Coronary artery (tissue), 2 donors: ENCODE results near the gene TMCO4.

Experiments used
- DNase-seq: peaks from one replicate; pipeline ENCODE4 v3.0.0-alpha.2; 2017; ENCODE audit warnings: low spot score
- H3K27ac ChIP-seq, 2 donors: fragments of 200-600 bp; sonication (generic); one replicate each; pipeline ENCODE4 v1.5.1; 2016 to 2019
- H3K4me3 ChIP-seq: fragments of 200-600 bp; sonication (generic); 2 replicates; pipeline ENCODE4 v1.5.1; 2016; ENCODE audit warnings: mild to moderate bottlenecking, moderate library complexity
- TF ChIP-seq, protein P1 (sequence below): fragments of 200-600 bp; sonication (generic); IDR thresholded peaks from one replicate; pipeline ENCODE4 v1.5.1; 2019; ENCODE audit warnings: antibody characterized with exemption

Gene TMCO4

GRCh38 chr1:19768353-19769210 lies 31.1 kb downstream of the TMCO4 start:
- Histone ChIP-seq H3K27ac (no peak overlapping the region), H3K4me3 (no peak overlapping the region)
- no peak for DNase-seq
- TF ChIP-seq, protein P1, sequence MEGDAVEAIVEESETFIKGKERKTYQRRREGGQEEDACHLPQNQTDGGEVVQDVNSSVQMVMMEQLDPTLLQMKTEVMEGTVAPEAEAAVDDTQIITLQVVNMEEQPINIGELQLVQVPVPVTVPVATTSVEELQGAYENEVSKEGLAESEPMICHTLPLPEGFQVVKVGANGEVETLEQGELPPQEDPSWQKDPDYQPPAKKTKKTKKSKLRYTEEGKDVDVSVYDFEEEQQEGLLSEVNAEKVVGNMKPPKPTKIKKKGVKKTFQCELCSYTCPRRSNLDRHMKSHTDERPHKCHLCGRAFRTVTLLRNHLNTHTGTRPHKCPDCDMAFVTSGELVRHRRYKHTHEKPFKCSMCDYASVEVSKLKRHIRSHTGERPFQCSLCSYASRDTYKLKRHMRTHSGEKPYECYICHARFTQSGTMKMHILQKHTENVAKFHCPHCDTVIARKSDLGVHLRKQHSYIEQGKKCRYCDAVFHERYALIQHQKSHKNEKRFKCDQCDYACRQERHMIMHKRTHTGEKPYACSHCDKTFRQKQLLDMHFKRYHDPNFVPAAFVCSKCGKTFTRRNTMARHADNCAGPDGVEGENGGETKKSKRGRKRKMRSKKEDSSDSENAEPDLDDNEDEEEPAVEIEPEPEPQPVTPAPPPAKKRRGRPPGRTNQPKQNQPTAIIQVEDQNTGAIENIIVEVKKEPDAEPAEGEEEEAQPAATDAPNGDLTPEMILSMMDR = no peak

- no peak for DNase-seq
- Histone ChIP-seq H3K4me3 (no peak overlapping the region), H3K27ac (no peak overlapping the region)
- TF ChIP-seq, protein P1 = no peak
Measured at GRCh38 chr1:19765623-19766022, 34.1 kb downstream of the TMCO4 start.

DNA sequence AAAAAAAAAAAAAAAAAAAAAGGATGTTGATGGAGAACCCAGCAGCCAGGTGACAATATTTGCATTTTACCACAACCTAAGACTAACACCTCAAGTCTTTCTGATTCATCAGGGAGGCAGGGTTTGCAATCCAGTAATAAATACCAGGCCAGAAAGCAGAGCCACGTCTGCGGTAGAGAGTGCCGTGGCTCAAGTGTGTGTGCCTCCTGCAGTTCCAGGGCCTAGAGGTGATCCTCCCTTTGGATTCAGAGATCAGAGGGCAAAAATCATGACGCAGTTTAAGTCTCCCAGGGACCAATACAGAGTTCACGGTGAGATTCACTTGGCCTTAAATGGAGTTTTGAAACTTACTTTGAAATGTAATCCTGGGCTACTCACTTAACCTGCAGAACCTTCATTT lies 34.9 kb downstream of the TMCO4 start:
- TF ChIP-seq, protein P1 = no peak
- Histone ChIP-seq H3K27ac (no peak overlapping the region), H3K4me3 (no peak overlapping the region)
- DNase-seq = no peak

DNA sequence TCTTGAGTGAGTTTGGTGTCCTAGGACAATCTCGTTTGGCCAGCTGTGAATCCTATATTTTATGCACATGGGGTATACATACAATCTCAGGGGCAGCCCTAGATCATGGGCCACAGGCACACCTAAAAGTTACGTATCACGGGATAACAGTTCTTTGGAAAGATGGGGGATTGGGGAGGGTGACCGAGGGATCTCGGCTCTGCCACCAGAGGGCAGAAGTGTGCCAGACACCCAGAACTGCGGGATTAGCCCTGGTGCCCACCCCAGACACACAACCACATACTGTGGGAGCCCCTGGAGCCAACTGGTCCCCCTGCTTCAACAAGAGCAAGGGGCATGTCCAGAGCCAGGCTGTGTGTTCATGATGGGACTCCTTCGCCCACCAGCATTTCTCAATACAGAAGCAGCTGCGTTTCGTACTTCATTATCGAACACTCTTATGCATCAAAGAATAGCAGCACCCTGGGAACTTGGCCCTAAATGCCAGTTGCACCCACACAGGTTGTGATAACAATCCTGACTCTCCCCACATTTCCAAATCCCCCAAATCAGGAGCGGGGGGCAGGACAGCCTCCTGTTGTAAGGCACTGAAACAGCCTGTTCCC lies 37.4 kb downstream of the TMCO4 start:
- TF ChIP-seq, protein P1 = peak; percentile 36
- Histone ChIP-seq H3K4me3 (no peak overlapping the region), H3K27ac (no peak overlapping the region)
- DNase-seq = no peak

DNA sequence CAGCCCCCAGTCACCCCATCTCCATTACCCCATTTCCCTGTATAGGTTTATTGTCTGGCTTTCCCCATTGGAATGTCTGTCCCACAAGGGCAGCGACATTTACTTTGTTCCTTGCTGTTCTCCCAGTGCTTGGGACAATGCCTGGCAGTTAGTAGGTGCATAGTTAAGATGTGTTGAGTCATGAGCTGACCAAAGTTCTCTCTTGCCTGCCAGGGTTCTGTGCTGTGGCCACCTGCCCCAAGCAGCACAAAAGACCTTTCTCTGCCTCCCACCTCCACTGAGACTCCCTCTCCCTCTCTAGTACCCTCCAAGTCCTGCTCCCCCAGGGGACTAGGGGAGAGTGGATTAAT lies 40.0 kb downstream of the TMCO4 start:
- H3K4me3 ChIP-seq = no peak overlapping the region
- no peak overlapping the region for H3K27ac ChIP-seq
- no peak for DNase-seq
- TF ChIP-seq, protein P1 = no peak

DNA sequence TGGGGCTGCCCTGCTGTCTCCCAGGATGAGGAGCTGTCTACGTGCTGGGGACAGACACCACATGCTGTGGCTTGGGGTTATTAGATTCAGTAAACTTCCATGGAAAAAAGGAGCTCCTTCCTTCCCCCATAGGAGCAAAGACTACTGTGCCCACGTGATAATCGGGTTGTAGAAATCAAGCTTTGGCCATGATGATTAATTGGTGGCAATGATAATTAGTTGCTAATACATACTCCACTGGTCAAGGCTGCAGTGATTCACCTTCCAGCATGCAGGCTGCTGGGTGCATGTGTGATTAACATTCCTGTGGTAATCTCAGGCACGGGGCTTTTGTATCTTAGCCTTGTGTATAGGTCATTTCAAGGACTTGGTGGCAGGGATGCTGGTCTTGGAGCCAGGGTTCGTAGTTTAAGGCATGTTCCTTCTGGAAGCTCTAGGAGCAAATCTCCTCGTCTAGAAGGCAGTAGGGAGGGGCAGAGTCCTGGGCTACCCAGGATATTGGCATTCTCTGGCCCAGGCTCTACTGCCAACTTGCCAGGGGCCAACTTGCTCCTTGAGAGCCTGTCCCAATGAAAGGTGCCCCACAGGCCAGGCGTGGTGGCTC lies 41.4 kb downstream of the TMCO4 start:
- DNase-seq = no peak
- Histone ChIP-seq H3K27ac (no peak overlapping the region), H3K4me3 (no peak overlapping the region)
- TF ChIP-seq, protein P1 = no peak
